Measurements from ENCODE around the gene RBSN. TPM values are rescaled to one million over a fixed set of nuclear protein-coding genes. Genes with fewer than 3 reads are reported as not detected.

RBSN gene
- total RNA-seq, 2 donors from 2014 or later = 18.5 to 22.2 TPM

- H3K27ac ChIP-seq = peak overlapping the region; percentile 85 to 86
- peaks cover 6% of the 10 kb centered on the region for H3K36me3 ChIP-seq
- no peaks in the 10 kb centered on the region for H3K27me3 ChIP-seq
- no peak for TF ChIP-seq CTCF (IDR thresholded peaks at IDR 0.05)
- H3K4me1 ChIP-seq = peaks cover 0 to 19% of the 10 kb centered on the region in 2 donors
- DNase-seq (ENCODE audit: low spot score) = no peak
- H3K9me3 ChIP-seq = no peaks in the 10 kb centered on the region
- H3K4me3 ChIP-seq = peak overlapping the region; percentile 82
Measured at GRCh38 chr3:15063656-15064286, 35.2 kb downstream of the RBSN start.

- TF ChIP-seq CTCF (IDR thresholded peaks at IDR 0.05) = no peak
- peaks cover 0 to 19% of the 10 kb centered on the region in 2 donors for H3K4me1 ChIP-seq
- no peaks in the 10 kb centered on the region for H3K27me3 ChIP-seq
- peaks cover 11% of the 10 kb centered on the region for H3K36me3 ChIP-seq
- DNase-seq (ENCODE audit: low spot score) = no peak
- H3K9me3 ChIP-seq = no peaks in the 10 kb centered on the region
- H3K27ac ChIP-seq = peak overlapping the region; percentile 85 to 86
- H3K4me3 ChIP-seq = peak overlapping the region; percentile 82
Measured at GRCh38 chr3:15063238-15063637, 35.7 kb downstream of the RBSN start.

- no peak for DNase-seq (ENCODE audit: low spot score)
- no peak for TF ChIP-seq CTCF (IDR thresholded peaks at IDR 0.05)
- Histone ChIP-seq H3K9me3 (no peaks in the 10 kb centered on the region), H3K27me3 (no peaks in the 10 kb centered on the region), H3K27ac (no peak overlapping the region), H3K4me1 (peaks cover 0 to 15% of the 10 kb centered on the region in 2 donors), H3K36me3 (peaks cover 29% of the 10 kb centered on the region), H3K4me3 (no peak overlapping the region)
Measured at GRCh38 chr3:15060029-15060428, 38.9 kb downstream of the RBSN start.

- Histone ChIP-seq H3K36me3 (peaks cover 45% of the 10 kb centered on the region), H3K27ac (no peak overlapping the region), H3K4me1 (no peaks in the 10 kb centered on the region), H3K4me3 (no peak overlapping the region), H3K27me3 (no peaks in the 10 kb centered on the region), H3K9me3 (no peaks in the 10 kb centered on the region)
- no peak for TF ChIP-seq CTCF (IDR thresholded peaks at IDR 0.05)
- DNase-seq (ENCODE audit: low spot score) = no peak
Measured at GRCh38 chr3:15056676-15057404, 42.1 kb downstream of the RBSN start.

- Histone ChIP-seq H3K27ac (no peak overlapping the region), H3K27me3 (no peaks in the 10 kb centered on the region), H3K9me3 (no peaks in the 10 kb centered on the region), H3K4me3 (no peak overlapping the region), H3K36me3 (peaks cover 58% of the 10 kb centered on the region), H3K4me1 (no peaks in the 10 kb centered on the region)
- TF ChIP-seq CTCF (IDR thresholded peaks at IDR 0.05) = no peak
- no peak for DNase-seq (ENCODE audit: low spot score)
Measured at GRCh38 chr3:15055019-15055557, 43.9 kb downstream of the RBSN start.
